HepG2 (cell line): Measurements from ENCODE around the gene RIPK3. TPM values are rescaled to one million over a fixed set of nuclear protein-coding genes. Genes with fewer than 3 reads are reported as not detected.

Source experiments
- CHCHD3 ChIP-seq: sonication (generic); formaldehyde crosslinking; IDR thresholded peaks from 2 replicates; pipeline ENCODE4 v1.8.0; 2022; ENCODE audit warnings: mild to moderate bottlenecking, missing genetic modification reagents, moderate library complexity
- FOXP4 ChIP-seq: sonication (generic); formaldehyde crosslinking; IDR thresholded peaks from 2 replicates; pipeline ENCODE4 v1.4.0; 2020; ENCODE audit warnings: missing genetic modification reagents
- GABPA ChIP-seq, 2 experiments: IDR thresholded peaks; 2 replicates each; pipeline ENCODE4 v1.6.1; 2011 to 2016; ENCODE audit warnings: low read depth in 2 of 2, low read length in 1 of 2, missing biosample characterization in 1 of 2, missing genetic modification characterization in 1 of 2
- ISL2 ChIP-seq: sonication (generic); formaldehyde crosslinking; IDR thresholded peaks from 2 replicates; pipeline ENCODE4 v1.5.0; 2020; ENCODE audit warnings: missing genetic modification reagents
- KLF16 ChIP-seq, 2 experiments: sonication (generic) in 1 of 2; formaldehyde crosslinking in 1 of 2; IDR thresholded peaks; 2 replicates each; pipeline versions ENCODE4 v1.6.1 to v1.8.0; 2016 to 2023; ENCODE audit warnings: missing genetic modification reagents in 2 of 2, missing compliant biosample characterization in 1 of 2
- MAZ ChIP-seq, 2 experiments: sonication (generic) in 1 of 2; formaldehyde crosslinking in 1 of 2; IDR thresholded peaks; 2 replicates each; pipeline versions ENCODE4 v1.5.0 to v1.6.1; 2012 to 2020; ENCODE audit warnings: low read depth in 2 of 2, mild to moderate bottlenecking in 2 of 2, borderline replicate concordance in 1 of 2, improper control_type of control experiment in 1 of 2, low read length in 1 of 2, missing genetic modification reagents in 1 of 2, moderate library complexity in 1 of 2
- MIXL1 ChIP-seq: IDR thresholded peaks from 2 replicates; pipeline ENCODE4 v1.6.1; 2016
- MTF2 ChIP-seq: sonication (generic); formaldehyde crosslinking; IDR thresholded peaks from 2 replicates; pipeline ENCODE4 v1.5.0; 2020; ENCODE audit warnings: missing genetic modification reagents, borderline replicate concordance
- PTBP1 ChIP-seq: fragments of 200-400 bp; formaldehyde crosslinking; IDR thresholded peaks from 2 replicates; pipeline ENCODE4 v1.6.1; 2018; ENCODE audit warnings: low read length, low read depth; ENCODE audit not compliant: poor library complexity, severe bottlenecking
- RBAK ChIP-seq: sonication (generic); formaldehyde crosslinking; IDR thresholded peaks from 2 replicates; pipeline ENCODE4 v1.5.1; 2020; ENCODE audit warnings: mild to moderate bottlenecking, missing genetic modification reagents
- RNF219 ChIP-seq: sonication (generic); formaldehyde crosslinking; IDR thresholded peaks from 2 replicates; pipeline ENCODE4 v1.5.0; 2020; ENCODE audit warnings: mild to moderate bottlenecking, missing genetic modification reagents
- TFE3 ChIP-seq: IDR thresholded peaks from 2 replicates; pipeline ENCODE4 v1.6.1; 2016
- THAP9 ChIP-seq: sonication (generic); formaldehyde crosslinking; IDR thresholded peaks from 2 replicates; pipeline ENCODE4; 2020; ENCODE audit warnings: missing genetic modification reagents, mild to moderate bottlenecking, borderline replicate concordance
- ZNF296 ChIP-seq: sonication (generic); formaldehyde crosslinking; conservative IDR thresholded peaks from 2 replicates; pipeline ENCODE4 v1.5.0; 2020; ENCODE audit warnings: mild to moderate bottlenecking, missing genetic modification reagents
- ZNF557 ChIP-seq: sonication (generic); formaldehyde crosslinking; IDR thresholded peaks from 2 replicates; pipeline ENCODE4 v1.4.0; 2020; ENCODE audit warnings: missing genetic modification reagents
- ZNF788 ChIP-seq: sonication (generic); formaldehyde crosslinking; IDR thresholded peaks from 2 replicates; pipeline ENCODE4 v1.5.0; 2020; ENCODE audit warnings: mild to moderate bottlenecking, missing genetic modification reagents, borderline replicate concordance
- polyA plus RNA-seq, 8 experiments: library from polyadenylated mRNA; depleted of rRNA in 3 of 8; stranded (reverse) in 7 of 8; unstranded in 1 of 8; fragments of >200 nt; fragmentation: Illumina TruSeq in 4 of 8; extraction: Trizol in 4 of 8; gene quantifications; 2 replicates each; pipeline versions ENCODE4 v1.2.1 to v1.2.3, GENCODE V29; 2011 to 2016; ENCODE audit warnings: low read depth in 4 of 8, missing spikeins in 1 of 8, mixed read lengths in 1 of 8; ENCODE audit not compliant: insufficient read depth in 1 of 8
- total RNA-seq, 5 experiments: library from RNA; depleted of rRNA; stranded (reverse); fragments of >200 nt; fragmentation: Illumina TruSeq; extraction: Trizol; gene quantifications; 2 replicates each; pipeline ENCODE4 v1.2.3, GENCODE V29; 2016; ENCODE audit warnings: low read depth in 1 of 5

Gene RIPK3
- total and polyA plus RNA-seq, 2 of the 13 experiments (the other 11 are each of a cell fraction or from before 2014, with no cell fraction given): not detected

- no peak for TF ChIP-seq MTF2
- no peak for TF ChIP-seq GABPA (IDR thresholded peaks at IDR 0.05; ENCODE audit: low read depth, low read length)
- no peak for TF ChIP-seq GABPA (CRISPR knock-in tag; IDR thresholded peaks at IDR 0.05; ENCODE audit: low read depth)
- no peak for TF ChIP-seq ZNF788
- TF ChIP-seq RNF219 (CRISPR knock-in tag): no peak
- no peak for TF ChIP-seq MIXL1
- TF ChIP-seq ZNF557 (CRISPR knock-in tag): peak; percentile 51; the same call in 1 of the 2 replicates
- no peak for TF ChIP-seq KLF16 (CRISPR knock-in tag; IDR thresholded peaks at IDR 0.05)
- TF ChIP-seq MAZ (IDR thresholded peaks at IDR 0.05; ENCODE audit: borderline replicate concordance, low read depth, low read length): no peak
- no peak for TF ChIP-seq MAZ (CRISPR knock-in tag; IDR thresholded peaks at IDR 0.05; ENCODE audit: low read depth)
- no peak for TF ChIP-seq RBAK (CRISPR knock-in tag)
- TF ChIP-seq FOXP4 (CRISPR knock-in tag): no peak
- no peak for TF ChIP-seq ISL2 (CRISPR knock-in tag)
- no peak for TF ChIP-seq ZNF296 (CRISPR knock-in tag)
- TF ChIP-seq CHCHD3: no peak
- TF ChIP-seq TFE3 (CRISPR knock-in tag): no peak
- TF ChIP-seq THAP9 (CRISPR knock-in tag): no peak
- TF ChIP-seq PTBP1: no peak
These were observed 32.6 kb downstream of the RIPK3 start (continued) for GRCh38 chr14:24307156-24307574.
